Measurements from ENCODE around the gene MLNR. TPM values are rescaled to one million over a fixed set of nuclear protein-coding genes. Genes with fewer than 3 reads are reported as not detected.

Gene MLNR
- polyA plus RNA-seq, 1 of the 3 experiments (the other 2 are of a cell fraction): not detected

GRCh38 chr13:49253310-49253709 is 33.2 kb downstream of the MLNR start:
- peaks cover 0 to 4% of the 10 kb centered on the region in 2 experiments; a peak in 2 of 4 replicates for H3K4me1 ChIP-seq (ENCODE audit: control insufficient read depth in 1 of 2, insufficient read depth in 2 of 2, low read depth in 1 of 2, low read length in 1 of 2)
- no peak overlapping the region for H3K9ac ChIP-seq
- no peaks in the 10 kb centered on the region for H4K20me1 ChIP-seq (ENCODE audit: insufficient read depth)
- ChIA-PET CTCF (no interaction called here), POLR2A (no interaction called here)
- no peak overlapping the region for H3K4me2 ChIP-seq
- no peaks in the 10 kb centered on the region for H3K27me3 ChIP-seq (ENCODE audit: insufficient read depth)
- no peak overlapping the region for H3K4me3 ChIP-seq (ENCODE audit: low read depth in 2 of 2, low read length in 1 of 2)
- no peaks in the 10 kb centered on the region for H3K9me2 ChIP-seq
- no peak overlapping the region for H2AFZ ChIP-seq (ENCODE audit: low read depth)
- 100% methylated on average over 1 of the region's 1 CpG for WGBS (ENCODE audit: low lambda C conversion rate)
- H3K9me3 ChIP-seq: no peaks in the 10 kb centered on the region
- TF ChIP-seq TEAD4 (IDR thresholded peaks at IDR 0.05; ENCODE audit: borderline replicate concordance, insufficient read depth) (no peak), GATA2 (CRISPR knock-in tag; IDR thresholded peaks at IDR 0.05) (no peak), REST (IDR thresholded peaks at IDR 0.05; ENCODE audit: low read depth, low read length) (no peak)
- DNase-seq: no peak
- H3K36me3 ChIP-seq (replicated peaks in 1 of 2; ENCODE audit: control insufficient read depth in 1 of 2, insufficient read depth in 2 of 2, low read length in 1 of 2): peaks cover 41 to 42% of the 10 kb centered on the region in 2 experiments
- peaks cover 19% of the 10 kb centered on the region; the same call in 1 of the 2 replicates for H3K79me2 ChIP-seq (ENCODE audit: insufficient read depth)
- H3K27ac ChIP-seq (ENCODE audit: low read depth in 2 of 2, low read length in 1 of 2): no peak overlapping the region
- peaks cover 8% of the 10 kb centered on the region for H3F3A ChIP-seq (replicated peaks; ENCODE audit: insufficient read depth)

- peaks cover under 1% of the 10 kb centered on the region for H3F3A ChIP-seq (replicated peaks; ENCODE audit: insufficient read depth)
- POLR2A ChIA-PET: no interaction called here
- no peaks in the 10 kb centered on the region for H4K20me1 ChIP-seq (ENCODE audit: insufficient read depth)
- no peaks in the 10 kb centered on the region for H3K27me3 ChIP-seq (ENCODE audit: insufficient read depth)
- no peaks in the 10 kb centered on the region for H3K9me2 ChIP-seq
- no peak overlapping the region for H2AFZ ChIP-seq (ENCODE audit: low read depth)
- peaks cover 41 to 48% of the 10 kb centered on the region in 2 experiments for H3K36me3 ChIP-seq (replicated peaks in 1 of 2; ENCODE audit: control insufficient read depth in 1 of 2, insufficient read depth in 2 of 2, low read length in 1 of 2)
- 70% methylated on average over 1 of the region's 1 CpG for WGBS (ENCODE audit: low lambda C conversion rate)
- no peak overlapping the region for H3K4me3 ChIP-seq (ENCODE audit: low read depth in 2 of 2, low read length in 1 of 2)
- H3K79me2 ChIP-seq (ENCODE audit: insufficient read depth): peaks cover 15% of the 10 kb centered on the region; the same call in 1 of the 2 replicates
- no peaks in the 10 kb centered on the region for H3K9me3 ChIP-seq
- H3K4me1 ChIP-seq (ENCODE audit: control insufficient read depth in 1 of 2, insufficient read depth in 2 of 2, low read depth in 1 of 2, low read length in 1 of 2): no peaks in the 10 kb centered on the region
- H3K4me2 ChIP-seq: no peak overlapping the region
- CTCF ChIA-PET: interaction anchor here (1.1 kb wide), 1 partner anchor 27 kb away, joined by 3 read pairs; no protein-coding TSS in a partner anchor
- no peak overlapping the region for H3K27ac ChIP-seq (ENCODE audit: low read depth in 2 of 2, low read length in 1 of 2)
- no peak for DNase-seq
- no peak overlapping the region for H3K9ac ChIP-seq
- TF ChIP-seq FOSL2 (IDR thresholded peaks at IDR 0.05; ENCODE audit: borderline replicate concordance, low read depth) (no peak), MXI1 (IDR thresholded peaks at IDR 0.05; ENCODE audit: low read depth, low read length) (no peak), RCOR1 (IDR thresholded peaks at IDR 0.05; ENCODE audit: low read length) (no peak), RAD21 (IDR thresholded peaks at IDR 0.05; ENCODE audit: low read length) (no peak), MAX (IDR thresholded peaks at IDR 0.05; ENCODE audit: low read depth) (no peak), RFX5 (IDR thresholded peaks at IDR 0.05; ENCODE audit: low read length) (no peak), FOXJ3 (CRISPR knock-in tag; IDR thresholded peaks at IDR 0.05) (no peak), GABPA (IDR thresholded peaks at IDR 0.05; ENCODE audit: low read depth) (no peak), MEF2A (IDR thresholded peaks at IDR 0.05; ENCODE audit: borderline replicate concordance, low read depth) (no peak), EZH2phosphoT487 (IDR thresholded peaks at IDR 0.05; ENCODE audit: borderline replicate concordance, low read depth) (no peak), CTCF (IDR thresholded peaks at IDR 0.05) (no peak), USF1 (IDR thresholded peaks at IDR 0.05; ENCODE audit: borderline replicate concordance, low read depth) (no peak), YY1 (IDR thresholded peaks at IDR 0.05; ENCODE audit: low read depth) (no peak), USF2 (IDR thresholded peaks at IDR 0.05; ENCODE audit: borderline replicate concordance, low read depth, low read length) (no peak)
These were observed 33.9 kb downstream of the MLNR start for GRCh38 chr13:49254007-49254406.
